Loucy (cell line): Measurements from ENCODE around the gene ATG2A.

Experiments
- EZH2phosphoT487 ChIP-seq: fragments of 200-600 bp; IDR thresholded peaks from 2 replicates; pipeline ENCODE4 v1.6.1; 2018; ENCODE audit warnings: antibody characterized with exemption, mild to moderate bottlenecking, moderate library complexity, borderline replicate concordance
- TF ChIP-seq, protein P1 (sequence below): fragments of 200-600 bp; sonication (generic); conservative IDR thresholded peaks from 2 replicates; pipeline ENCODE4 v1.5.1; 2014; ENCODE audit warnings: mild to moderate bottlenecking, antibody characterized with exemption, low read length

DNA sequence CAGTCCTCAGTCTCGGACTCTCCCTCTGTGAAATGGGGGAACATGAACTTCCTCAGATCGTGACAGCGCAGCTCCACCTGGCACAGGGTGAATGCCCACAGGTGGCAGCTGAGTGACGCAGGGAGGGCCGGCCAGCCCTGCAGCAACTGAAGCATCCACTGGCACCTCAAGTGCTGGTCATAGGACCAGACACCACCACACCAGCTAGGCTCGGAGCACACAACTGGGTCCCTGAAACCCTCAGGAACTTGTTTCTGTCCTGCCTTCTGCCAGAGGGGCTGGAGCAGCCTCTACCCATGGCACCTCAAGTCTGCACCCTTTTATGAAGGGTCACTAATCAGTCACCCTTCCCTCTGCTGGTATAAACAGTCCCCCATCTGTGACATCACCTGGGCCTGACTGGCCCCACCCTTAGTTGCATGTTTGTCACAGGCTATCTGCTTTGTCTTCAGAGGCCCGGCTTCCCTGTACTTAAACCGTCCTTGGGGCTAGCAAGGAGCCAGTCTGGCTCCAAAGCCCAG lies 65.1 kb downstream of the ATG2A start:
- TF ChIP-seq, protein P1, sequence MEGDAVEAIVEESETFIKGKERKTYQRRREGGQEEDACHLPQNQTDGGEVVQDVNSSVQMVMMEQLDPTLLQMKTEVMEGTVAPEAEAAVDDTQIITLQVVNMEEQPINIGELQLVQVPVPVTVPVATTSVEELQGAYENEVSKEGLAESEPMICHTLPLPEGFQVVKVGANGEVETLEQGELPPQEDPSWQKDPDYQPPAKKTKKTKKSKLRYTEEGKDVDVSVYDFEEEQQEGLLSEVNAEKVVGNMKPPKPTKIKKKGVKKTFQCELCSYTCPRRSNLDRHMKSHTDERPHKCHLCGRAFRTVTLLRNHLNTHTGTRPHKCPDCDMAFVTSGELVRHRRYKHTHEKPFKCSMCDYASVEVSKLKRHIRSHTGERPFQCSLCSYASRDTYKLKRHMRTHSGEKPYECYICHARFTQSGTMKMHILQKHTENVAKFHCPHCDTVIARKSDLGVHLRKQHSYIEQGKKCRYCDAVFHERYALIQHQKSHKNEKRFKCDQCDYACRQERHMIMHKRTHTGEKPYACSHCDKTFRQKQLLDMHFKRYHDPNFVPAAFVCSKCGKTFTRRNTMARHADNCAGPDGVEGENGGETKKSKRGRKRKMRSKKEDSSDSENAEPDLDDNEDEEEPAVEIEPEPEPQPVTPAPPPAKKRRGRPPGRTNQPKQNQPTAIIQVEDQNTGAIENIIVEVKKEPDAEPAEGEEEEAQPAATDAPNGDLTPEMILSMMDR, result no peak
- TF ChIP-seq EZH2phosphoT487, result no peak
